C4-2B (cell line): Measurements from ENCODE around the gene CAMKK1.

ENCODE experiments used
- CTCF ChIP-seq: fragments of 450-650 bp; conservative IDR thresholded peaks from 2 replicates; pipeline ENCODE4 v1.5.1; 2017; ENCODE audit warnings: mild to moderate bottlenecking
- ZFX ChIP-seq: fragments of 450-650 bp; IDR thresholded peaks from 2 replicates; pipeline ENCODE4 v1.6.1; 2017

- TF ChIP-seq CTCF (no peak), ZFX (no peak)
Measured at GRCh38 chr17:3880983-3881382, 11.9 kb downstream of the CAMKK1 start.
